Mesothelial cell of epicardium (in vitro differentiated cells): ENCODE data around the gene RAB6A. TPM values are rescaled to one million over a fixed set of nuclear protein-coding genes. Genes with fewer than 3 reads are reported as not detected.

Experiments used
- DNase-seq, 2 experiments: peaks; one replicate each; pipeline ENCODE4 v3.0.0; 2021; ENCODE audit warnings: low spot score in 2 of 2; ENCODE audit not compliant: unreplicated experiment in 2 of 2
- H3K27ac Mint-ChIP-seq: 2 replicates; pipeline ENCODE4 v1.8.0; 2021; ENCODE audit warnings: mixed read lengths
- H3K27me3 Mint-ChIP-seq: 2 replicates; pipeline ENCODE4 v1.8.0; 2021; ENCODE audit warnings: low read depth, mixed read lengths
- H3K36me3 Mint-ChIP-seq: 2 replicates; pipeline ENCODE4 v1.8.0; 2021; ENCODE audit warnings: mixed read lengths
- H3K4me1 Mint-ChIP-seq: 2 replicates; pipeline ENCODE4 v1.8.0; 2021; ENCODE audit warnings: mixed read lengths
- H3K4me3 Mint-ChIP-seq: 2 replicates; pipeline ENCODE4 v1.8.0; 2021; ENCODE audit warnings: mild to moderate bottlenecking, moderate library complexity, mixed read lengths
- H3K9me3 Mint-ChIP-seq: 2 replicates; pipeline ENCODE4 v1.8.0; 2021; ENCODE audit warnings: mixed read lengths
- CTCF ChIP-seq: fragments of 200-600 bp; sonication (generic); IDR thresholded peaks from one replicate; pipeline ENCODE4 v1.5.0; 2021; ENCODE audit warnings: antibody characterized with exemption; ENCODE audit not compliant: unreplicated experiment
- total RNA-seq: library from RNA; stranded (reverse); gene quantifications from 3 replicates; pipeline ENCODE4 v1.2.1, GENCODE V29; 2021

Gene RAB6A
- total RNA-seq, 1 donor from 2014 or later = 66.3 TPM

DNA sequence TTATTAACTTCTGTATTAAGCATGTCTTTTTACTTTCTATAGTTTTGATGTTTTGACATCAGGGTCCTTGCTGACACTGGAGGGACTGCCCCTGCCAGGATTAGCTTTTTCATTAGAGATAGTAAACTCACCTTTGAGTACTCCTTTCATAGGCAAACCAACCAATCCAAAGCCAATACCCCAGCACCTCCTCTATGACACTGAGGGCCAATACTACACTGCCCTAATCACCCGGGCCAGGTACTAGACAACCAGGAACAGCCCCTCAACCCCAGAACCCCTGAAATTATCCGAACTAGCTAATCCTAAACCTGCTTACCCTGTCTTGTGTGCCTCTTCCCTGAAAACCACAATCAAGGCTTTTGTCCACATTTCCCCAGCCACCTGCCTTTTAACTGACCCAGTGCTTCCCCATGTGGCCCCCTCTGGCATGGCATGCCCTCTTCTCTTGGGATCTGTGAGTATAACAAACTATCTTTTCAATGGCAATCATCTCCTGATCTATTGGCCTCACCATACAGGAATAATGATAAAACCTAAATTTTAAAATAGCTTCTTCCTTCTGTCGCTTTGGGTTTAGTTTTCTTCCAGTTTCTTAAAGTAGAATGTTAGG, 31.2 kb downstream of the RAB6A start:
- DNase-seq = no peak
- H3K9me3 Mint-ChIP-seq = peaks cover 5% of the 10 kb centered on the region
- peak; percentile 55 for TF ChIP-seq CTCF
- H3K4me3 Mint-ChIP-seq = no peak overlapping the region
- H3K4me1 Mint-ChIP-seq = no peaks in the 10 kb centered on the region
- H3K36me3 Mint-ChIP-seq = peaks cover 38% of the 10 kb centered on the region
- H3K27ac Mint-ChIP-seq = peak overlapping the region; percentile 71
- no peaks in the 10 kb centered on the region for H3K27me3 Mint-ChIP-seq

- no peaks in the 10 kb centered on the region for H3K9me3 Mint-ChIP-seq
- no peaks in the 10 kb centered on the region for H3K27me3 Mint-ChIP-seq
- H3K27ac Mint-ChIP-seq = peak overlapping the region; percentile 45
- H3K4me1 Mint-ChIP-seq = no peaks in the 10 kb centered on the region
- no peak overlapping the region for H3K4me3 Mint-ChIP-seq
- peaks cover 26% of the 10 kb centered on the region for H3K36me3 Mint-ChIP-seq
- no peak for TF ChIP-seq CTCF
- DNase-seq = no peak
Measured at GRCh38 chr11:73728000-73728399, 32.9 kb downstream of the RAB6A start.

GRCh38 chr11:73726825-73727224, 34.0 kb downstream of the RAB6A start:
- DNase-seq = no peak
- no peaks in the 10 kb centered on the region for H3K4me1 Mint-ChIP-seq
- TF ChIP-seq CTCF = no peak
- no peaks in the 10 kb centered on the region for H3K9me3 Mint-ChIP-seq
- H3K36me3 Mint-ChIP-seq = peaks cover 21% of the 10 kb centered on the region
- no peak overlapping the region for H3K4me3 Mint-ChIP-seq
- no peaks in the 10 kb centered on the region for H3K27me3 Mint-ChIP-seq
- no peak overlapping the region for H3K27ac Mint-ChIP-seq

DNA sequence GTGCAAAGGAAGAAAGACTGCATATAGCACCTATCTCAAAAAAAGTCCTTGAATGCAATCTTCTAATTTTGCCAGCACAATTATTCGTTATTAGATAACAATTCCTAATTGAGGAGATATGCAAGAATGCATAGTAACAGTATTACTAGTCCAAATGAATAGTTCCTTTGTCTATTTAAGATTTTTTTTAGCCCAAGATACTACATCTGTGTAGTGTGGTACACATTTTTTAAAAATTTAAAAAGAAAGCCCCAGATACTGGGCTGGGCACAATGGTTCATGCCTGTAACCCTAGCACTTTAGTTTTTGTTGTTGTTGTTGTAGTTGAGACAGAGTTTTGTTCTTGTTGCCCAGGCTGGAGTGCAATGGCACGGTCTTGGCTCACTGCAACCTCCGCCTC, 43.7 kb downstream of the RAB6A start:
- Mint-ChIP-seq H3K36me3 (peaks cover 15% of the 10 kb centered on the region), H3K4me3 (no peak overlapping the region), H3K27ac (peak overlapping the region; percentile 68), H3K9me3 (no peaks in the 10 kb centered on the region), H3K27me3 (no peaks in the 10 kb centered on the region), H3K4me1 (peaks cover 11% of the 10 kb centered on the region)
- TF ChIP-seq CTCF = no peak
- no peak for DNase-seq

- no peak for TF ChIP-seq CTCF
Measured at GRCh38 chr11:73716153-73717056, 44.5 kb downstream of the RAB6A start.

More at GRCh38 chr11:73716153-73717056, 44.5 kb downstream of the RAB6A start:
- H3K27ac Mint-ChIP-seq = peak overlapping the region; percentile 68
- peaks cover 15% of the 10 kb centered on the region for H3K36me3 Mint-ChIP-seq
- peaks cover 11% of the 10 kb centered on the region for H3K4me1 Mint-ChIP-seq
- no peaks in the 10 kb centered on the region for H3K27me3 Mint-ChIP-seq
- no peak for DNase-seq
- H3K9me3 Mint-ChIP-seq = no peaks in the 10 kb centered on the region
- H3K4me3 Mint-ChIP-seq = no peak overlapping the region
